Stomach (tissue), 4 donors: ENCODE results near the gene SNX2.

ENCODE experiments used
- POLR2AphosphoS5 ChIP-seq, 3 donors: sonication (generic); formaldehyde crosslinking; IDR thresholded peaks; one replicate each; pipeline ENCODE4 v1.6.1; 2016; ENCODE audit warnings: antibody characterized with exemption in 3 of 3
- TF ChIP-seq, protein P1 (sequence below), 7 experiments: fragments of 450-650 bp in 4 of 7; fragments of 200-600 bp in 3 of 7; sonication (generic) in 3 of 7; IDR thresholded peaks; one replicate each; pipeline ENCODE4 v1.5.1; 2016 to 2019; ENCODE audit warnings: antibody characterized with exemption in 7 of 7, control low read depth in 2 of 7, mild to moderate bottlenecking in 1 of 7

DNA sequence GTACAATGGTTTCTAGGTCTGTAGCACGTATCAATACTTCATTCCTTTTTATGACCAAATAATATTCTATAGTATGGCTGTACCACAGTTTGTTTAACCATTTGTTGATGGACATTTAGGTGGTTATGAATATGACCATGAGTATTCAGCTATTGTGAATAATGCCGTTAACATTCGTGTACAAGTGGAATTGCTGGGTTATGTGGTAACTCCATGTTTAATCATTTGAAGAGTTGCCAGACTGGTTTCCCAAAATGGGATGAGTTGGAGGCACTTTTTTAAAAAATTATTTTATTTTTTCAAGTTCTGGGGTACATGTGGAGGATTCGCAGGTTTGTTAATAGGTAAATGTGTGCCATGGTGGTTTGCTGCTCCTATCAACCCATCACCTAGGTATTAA is 4.6 kb downstream of the SNX2 start:
- TF ChIP-seq, protein P1, sequence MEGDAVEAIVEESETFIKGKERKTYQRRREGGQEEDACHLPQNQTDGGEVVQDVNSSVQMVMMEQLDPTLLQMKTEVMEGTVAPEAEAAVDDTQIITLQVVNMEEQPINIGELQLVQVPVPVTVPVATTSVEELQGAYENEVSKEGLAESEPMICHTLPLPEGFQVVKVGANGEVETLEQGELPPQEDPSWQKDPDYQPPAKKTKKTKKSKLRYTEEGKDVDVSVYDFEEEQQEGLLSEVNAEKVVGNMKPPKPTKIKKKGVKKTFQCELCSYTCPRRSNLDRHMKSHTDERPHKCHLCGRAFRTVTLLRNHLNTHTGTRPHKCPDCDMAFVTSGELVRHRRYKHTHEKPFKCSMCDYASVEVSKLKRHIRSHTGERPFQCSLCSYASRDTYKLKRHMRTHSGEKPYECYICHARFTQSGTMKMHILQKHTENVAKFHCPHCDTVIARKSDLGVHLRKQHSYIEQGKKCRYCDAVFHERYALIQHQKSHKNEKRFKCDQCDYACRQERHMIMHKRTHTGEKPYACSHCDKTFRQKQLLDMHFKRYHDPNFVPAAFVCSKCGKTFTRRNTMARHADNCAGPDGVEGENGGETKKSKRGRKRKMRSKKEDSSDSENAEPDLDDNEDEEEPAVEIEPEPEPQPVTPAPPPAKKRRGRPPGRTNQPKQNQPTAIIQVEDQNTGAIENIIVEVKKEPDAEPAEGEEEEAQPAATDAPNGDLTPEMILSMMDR (IDR thresholded peaks at IDR 0.05) = no peak
- TF ChIP-seq POLR2AphosphoS5 (IDR thresholded peaks at IDR 0.05) = no peak
